ENCODE data around the gene CELA3B. TPM values are rescaled to one million over a fixed set of nuclear protein-coding genes. Genes with fewer than 3 reads are reported as not detected.
A peak's percentile ranks its signal among the peaks of the same experiment; 100 is the strongest.
"Not testable (repeated sequence)": the region's sequence is repeated elsewhere in the genome, so short reads cannot be mapped to it uniquely, and the experiment has no call there.

CELA3B gene
- total RNA-seq, 1 donor from 2014 or later, result 7.4 TPM

DNA sequence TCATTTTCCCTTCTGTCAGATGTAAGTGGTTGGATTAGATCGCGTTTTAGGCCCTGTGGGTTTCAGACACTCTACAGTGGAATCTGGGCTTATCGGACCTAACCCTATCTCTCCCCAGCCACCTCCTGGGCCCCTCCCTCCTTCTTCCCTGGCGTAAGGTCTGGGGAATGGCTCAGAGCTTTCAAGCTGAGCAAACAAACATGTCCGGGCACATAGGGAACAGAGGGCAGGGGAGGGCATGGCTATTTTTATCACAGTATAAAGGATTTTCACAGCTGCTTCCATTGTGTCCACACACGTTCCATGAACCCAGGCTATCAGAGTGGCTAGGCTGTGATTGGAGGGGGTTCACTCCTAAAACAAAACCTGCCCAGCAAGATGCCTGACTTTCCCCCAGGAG is 2.1 kb upstream of the CELA3B start:
- ATAC-seq, result peak; percentile 74
- not testable (repeated sequence) for DNase-seq (ENCODE audit: low spot score)

DNA sequence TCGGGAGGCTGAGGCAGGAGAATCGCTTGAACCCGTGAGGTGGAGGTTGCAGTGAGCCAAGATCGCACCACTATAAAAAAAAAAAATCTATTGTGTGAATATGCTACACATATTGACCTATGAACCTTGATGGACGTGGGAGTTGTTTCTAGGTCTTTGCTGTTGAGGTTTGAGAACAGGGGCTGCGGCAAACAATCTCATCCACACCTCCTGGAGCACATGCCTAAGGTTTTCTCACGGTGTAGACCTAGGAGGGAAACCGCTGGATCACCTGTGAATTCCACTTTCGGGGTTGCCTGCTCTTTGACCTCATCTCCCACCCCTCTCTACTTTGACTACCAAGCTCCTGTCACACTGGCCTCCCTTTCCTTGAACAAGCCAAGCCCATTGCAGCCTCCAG is 1.5 kb upstream of the CELA3B start:
- ATAC-seq; DNase-seq (ENCODE audit: low spot score): not testable (repeated sequence)

DNA sequence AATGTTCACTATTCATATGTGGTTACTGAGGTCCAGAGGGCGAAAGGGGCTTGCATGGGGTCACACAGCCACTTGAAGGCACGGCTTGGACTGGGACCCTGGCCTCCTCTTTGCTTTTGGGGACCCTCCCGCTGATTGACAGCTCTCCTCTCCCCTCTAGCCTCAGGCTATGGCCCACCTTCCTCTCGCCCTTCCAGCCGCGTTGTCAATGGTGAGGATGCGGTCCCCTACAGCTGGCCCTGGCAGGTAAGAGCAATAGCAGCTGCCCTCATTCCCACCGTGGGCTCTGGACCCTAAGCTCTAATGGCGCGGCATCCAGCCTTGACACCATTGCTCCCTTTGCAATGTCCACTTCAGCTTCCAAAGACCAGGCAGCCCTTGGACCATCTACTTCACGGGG is 1.4 kb downstream of the CELA3B start:
- DNase-seq (ENCODE audit: low spot score); ATAC-seq: not testable (repeated sequence)

DNA sequence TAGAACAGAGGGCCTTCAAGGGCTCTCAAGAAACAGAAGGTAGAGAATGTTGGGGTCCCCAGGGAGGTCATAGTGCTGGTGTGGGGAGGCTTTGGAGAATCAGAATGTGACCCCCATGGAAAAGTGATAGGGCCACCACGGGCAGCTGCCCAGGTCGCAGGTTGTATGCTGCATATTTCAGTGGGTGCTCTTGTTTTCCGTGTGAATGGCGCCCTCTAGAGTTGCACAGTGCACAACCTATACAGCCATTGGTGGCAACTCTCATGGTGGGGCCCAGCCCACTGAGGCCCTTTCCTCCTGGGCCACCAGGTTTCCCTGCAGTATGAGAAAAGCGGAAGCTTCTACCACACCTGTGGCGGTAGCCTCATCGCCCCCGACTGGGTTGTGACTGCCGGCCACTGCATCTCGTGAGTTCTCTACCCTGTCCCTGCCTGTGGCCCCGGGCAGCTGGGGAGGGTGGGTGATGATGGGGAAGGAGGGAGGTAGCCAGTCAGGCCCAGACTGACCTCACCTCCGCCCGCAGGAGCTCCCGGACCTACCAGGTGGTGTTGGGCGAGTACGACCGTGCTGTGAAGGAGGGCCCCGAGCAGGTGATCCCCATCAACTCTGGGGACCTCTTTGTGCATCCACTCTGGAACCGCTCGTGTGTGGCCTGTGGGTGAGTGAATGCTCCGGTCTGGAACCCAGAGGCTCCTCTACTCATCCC is 3.8 kb downstream of the CELA3B start:
- peak; percentile 69 for ATAC-seq

DNA sequence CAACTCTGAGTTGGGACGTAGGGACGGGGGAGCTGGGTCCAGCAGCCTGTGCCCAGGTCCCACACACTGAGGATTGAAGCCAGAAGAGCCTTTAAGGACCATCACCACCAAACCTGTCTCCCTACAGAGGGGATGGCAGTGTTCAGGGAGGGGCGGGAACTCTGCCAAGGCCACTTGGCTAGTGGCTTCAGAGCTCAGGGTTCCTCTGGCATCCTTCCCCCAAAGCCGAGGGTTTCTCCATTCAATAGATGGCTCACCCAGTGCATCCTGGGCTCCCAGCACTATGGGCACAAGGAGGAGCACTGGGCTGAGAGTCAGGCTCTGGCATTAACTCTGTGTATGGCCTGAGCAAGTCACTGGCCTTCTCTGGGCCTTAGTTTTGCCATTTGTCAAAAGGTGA is 4.4 kb downstream of the CELA3B start:
- ATAC-seq, result peak; percentile 65
- not testable (repeated sequence) for DNase-seq (ENCODE audit: low spot score)

More for the DNA sequence above, 3.8 kb downstream of the CELA3B start:
- DNase-seq (ENCODE audit: low spot score), result not testable (repeated sequence)

DNA sequence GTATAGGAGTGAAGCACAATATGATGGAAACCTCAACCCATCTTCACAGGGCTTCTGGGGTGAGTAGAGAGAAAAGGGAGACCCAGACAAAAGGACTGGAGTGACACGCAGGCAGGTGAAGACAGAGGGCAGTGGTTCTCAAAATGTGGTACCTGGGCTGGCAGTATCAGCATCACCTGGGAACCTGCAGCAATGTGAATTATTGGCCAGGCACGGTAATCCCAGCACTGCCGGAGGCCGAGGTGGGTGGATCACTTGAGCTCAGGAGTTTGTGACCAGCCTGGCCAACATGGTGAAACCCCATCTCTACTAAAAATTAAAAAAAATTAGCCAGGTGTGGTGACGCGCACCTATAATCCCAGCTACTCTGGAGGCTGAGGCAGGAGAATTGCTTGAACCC is 5.3 kb downstream of the CELA3B start:
- ATAC-seq; DNase-seq (ENCODE audit: low spot score): not testable (repeated sequence)

DNA sequence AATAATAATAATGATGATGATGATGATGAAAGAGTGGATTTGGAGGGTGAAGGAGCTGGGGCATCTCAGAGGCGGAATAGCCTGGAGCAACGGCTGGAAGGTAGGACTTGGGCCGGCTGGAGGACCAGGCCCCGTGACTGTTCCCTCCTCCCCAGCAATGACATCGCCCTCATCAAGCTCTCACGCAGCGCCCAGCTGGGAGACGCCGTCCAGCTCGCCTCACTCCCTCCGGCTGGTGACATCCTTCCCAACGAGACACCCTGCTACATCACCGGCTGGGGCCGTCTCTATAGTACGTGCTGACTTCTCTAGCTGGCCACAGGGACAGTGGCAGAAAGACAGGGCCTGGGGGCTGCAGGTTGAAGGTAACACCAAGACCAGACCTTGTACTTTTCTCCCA is 6.7 kb downstream of the CELA3B start:
- not testable (repeated sequence) for DNase-seq (ENCODE audit: low spot score); ATAC-seq

DNA sequence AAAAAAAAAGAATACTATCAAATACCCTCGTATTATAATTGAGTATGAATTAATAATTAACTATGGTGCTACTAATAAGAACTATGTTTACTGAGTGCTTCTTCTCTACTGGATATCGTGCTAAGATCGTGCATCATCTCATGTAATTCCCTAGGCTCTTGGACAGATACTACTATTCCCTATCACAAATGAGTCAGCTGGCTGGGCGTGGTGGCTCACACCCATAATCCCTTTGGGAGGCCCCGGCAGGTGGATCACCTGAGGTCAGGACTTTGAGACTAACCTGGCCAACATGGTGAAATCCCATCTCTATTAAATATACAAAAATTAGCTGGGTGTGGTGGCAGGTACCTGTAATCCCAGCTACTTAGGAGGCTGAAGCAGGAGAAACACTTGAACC is 9.1 kb downstream of the CELA3B start:
- not testable (repeated sequence) for DNase-seq (ENCODE audit: low spot score); ATAC-seq

DNA sequence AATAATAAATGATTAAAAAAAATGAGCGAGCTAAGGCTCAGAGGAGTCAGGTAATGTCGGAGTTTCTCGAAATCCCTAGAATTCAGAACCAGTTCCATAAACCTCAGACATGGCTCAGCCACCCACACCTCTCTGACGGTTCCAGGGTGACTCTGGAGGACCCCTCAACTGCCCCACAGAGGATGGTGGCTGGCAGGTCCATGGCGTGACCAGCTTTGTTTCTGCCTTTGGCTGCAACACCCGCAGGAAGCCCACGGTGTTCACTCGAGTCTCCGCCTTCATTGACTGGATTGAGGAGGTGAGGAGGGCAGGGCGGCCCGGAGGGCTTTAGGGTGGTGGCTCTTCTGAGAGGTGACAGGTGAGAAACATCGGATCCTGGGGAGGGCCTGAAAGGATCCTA is 9.6 kb downstream of the CELA3B start:
- ATAC-seq; DNase-seq (ENCODE audit: low spot score): not testable (repeated sequence)

DNA sequence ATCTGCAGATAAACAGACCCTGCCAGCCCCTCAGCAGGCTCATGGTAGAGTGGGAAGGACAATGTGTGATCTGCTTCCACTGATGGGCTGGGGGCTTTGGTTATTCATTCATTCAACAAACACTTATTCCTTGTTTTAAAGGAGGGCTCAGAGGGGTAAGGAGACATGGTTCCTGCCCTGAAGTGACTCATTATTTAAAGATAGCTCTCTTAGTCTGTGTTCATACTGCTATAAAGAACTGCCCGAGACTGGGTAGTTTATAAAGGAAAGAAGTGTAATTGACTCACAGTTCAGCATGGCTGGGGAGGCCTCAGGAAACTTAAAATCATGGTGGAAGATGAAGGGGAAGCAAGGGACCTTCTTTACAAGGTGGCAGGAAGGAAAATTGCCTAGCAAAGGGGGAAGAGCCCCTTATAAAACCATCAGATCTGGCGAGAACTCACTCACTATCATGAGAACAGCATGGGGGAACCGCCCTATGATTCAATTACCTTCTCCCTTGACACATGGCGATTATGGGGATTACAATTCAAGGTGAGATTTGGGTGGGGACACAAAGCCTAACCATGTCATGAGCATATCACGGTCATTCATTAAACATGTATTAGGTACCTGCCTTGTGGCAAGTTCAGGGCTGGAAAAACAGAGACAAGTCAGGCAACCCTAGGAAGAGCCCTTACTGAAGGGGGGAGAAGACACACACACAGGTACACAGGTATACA is 13.0 kb downstream of the CELA3B start:
- ATAC-seq; DNase-seq (ENCODE audit: low spot score): not testable (repeated sequence)

DNA sequence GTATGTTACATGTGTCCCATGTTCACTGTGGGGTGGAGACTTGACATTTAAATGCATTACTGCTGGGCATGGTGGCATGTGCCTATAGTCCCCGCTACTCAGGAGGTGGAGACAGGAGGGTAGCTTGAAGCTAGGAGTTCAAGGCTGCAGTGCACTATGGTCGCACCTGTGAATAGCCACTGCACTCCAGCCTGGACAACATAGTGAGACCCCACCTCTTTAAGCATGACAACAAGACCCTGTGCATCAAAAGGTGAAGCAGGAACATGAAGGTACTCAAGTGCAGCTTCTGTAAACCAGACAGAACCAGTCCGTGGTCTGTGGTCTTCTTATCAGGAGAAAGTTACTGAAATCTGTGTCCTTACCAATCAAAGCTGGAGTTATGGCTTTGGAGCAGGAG is 15.4 kb downstream of the CELA3B start:
- DNase-seq (ENCODE audit: low spot score), result not testable (repeated sequence)

DNA sequence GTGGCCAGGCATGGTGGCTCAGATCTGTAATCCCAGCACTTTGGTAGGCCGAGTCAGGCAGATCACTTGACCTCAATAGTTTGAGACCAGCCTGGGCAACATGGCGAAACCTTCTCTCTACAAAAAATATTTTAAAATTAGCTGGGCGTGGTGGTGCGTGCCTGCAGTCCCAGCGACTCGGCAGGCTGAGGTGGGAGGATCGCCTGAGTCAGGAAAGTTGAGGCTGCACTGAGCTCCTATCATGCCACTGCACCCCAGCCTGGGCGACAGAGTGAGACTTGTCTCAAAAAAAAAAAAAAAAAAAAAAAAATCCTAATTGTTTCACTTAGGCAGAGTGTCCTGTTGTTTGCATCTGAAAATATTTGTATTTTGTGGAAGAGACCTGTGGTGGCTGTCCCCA is 17.9 kb downstream of the CELA3B start:
- ATAC-seq; DNase-seq (ENCODE audit: low spot score): not testable (repeated sequence)

More for the DNA sequence above, 15.4 kb downstream of the CELA3B start:
- not testable (repeated sequence) for ATAC-seq

DNA sequence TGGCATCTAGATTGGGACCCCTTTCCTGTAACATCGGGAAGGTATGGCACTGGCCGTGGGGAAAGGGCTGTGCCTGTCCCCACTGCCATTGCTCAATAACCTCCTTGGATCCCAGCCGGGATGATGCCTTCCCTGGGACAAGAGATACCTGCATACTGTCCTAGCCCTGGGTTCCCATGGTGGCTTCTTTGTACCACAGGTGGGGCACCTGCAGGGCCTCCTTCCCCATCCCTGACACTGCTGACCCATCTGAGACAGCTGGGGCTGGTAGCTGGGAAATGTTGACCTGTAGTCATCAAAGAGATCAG is 19.8 kb downstream of the CELA3B start:
- ATAC-seq, result peak; percentile 48
- DNase-seq (ENCODE audit: low spot score), result not testable (repeated sequence)

DNA sequence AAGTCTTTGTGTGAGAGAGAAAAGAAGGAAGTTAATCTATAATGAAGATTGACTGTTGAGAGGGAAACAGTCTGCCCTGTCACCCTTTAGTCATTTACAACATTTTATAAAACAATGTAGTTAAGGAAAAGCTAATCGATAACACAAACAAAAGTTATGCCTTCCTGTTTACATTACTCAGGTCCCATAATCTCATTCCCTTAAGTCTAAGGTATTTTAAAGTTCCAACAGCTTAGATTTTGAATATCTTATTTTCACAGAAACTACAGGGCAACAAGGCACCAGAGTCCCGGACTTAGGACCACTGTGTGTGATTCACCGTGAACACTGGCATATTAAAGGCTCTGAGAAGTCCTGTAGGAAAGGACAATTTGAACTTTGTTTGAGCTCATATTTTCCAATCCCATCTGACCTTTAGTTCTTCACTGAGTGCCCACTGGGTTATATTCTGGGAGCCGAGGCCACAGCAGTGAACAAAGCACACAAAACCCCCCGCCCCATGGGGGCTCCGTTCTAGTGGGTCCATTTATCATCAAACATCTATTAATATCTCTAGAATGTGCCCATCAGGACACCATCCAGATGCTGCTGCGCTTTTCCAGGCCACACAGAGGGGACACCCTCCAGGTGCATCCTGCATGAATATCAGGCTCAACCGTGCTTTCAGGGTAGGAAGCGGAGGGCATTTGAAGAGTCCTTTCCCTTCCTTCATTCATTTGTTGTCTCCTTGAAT is 21.2 kb downstream of the CELA3B start:
- ATAC-seq, result peak; percentile 45
- DNase-seq (ENCODE audit: low spot score), result not testable (repeated sequence)

DNA sequence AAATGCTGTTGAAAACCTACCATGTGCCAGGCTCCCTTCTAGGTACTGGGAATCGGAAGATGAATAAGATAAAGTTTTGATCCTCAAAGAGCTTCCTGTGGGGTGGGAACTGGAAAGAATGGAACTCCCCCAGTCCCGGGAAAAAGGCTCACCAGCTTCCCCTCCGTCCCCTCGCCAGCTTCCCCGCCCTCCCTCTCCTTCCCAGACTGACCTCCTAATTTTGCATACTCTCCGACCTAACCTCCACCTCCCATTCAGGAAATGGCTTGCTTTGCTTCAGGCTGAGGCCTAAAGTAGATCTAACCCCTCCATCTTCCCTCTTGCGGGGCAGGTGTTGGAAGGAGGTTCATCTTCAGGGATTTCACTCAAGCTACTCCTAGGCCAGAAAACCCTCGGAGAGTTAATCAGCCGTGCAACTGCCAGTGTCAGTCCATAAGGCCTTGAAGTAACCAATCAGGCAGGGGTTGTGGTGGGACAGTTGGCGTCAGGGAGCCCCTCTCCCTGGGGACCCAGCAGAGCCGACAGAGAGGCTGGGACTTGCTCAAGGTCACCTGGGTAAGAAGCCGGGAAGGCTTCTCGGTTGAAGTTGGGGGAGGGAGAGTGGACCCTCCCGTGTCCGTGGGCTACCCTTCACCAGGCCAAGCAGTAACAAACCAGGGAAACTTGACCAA is 21.9 kb downstream of the CELA3B start:
- DNase-seq (ENCODE audit: low spot score), result not testable (repeated sequence)

DNA sequence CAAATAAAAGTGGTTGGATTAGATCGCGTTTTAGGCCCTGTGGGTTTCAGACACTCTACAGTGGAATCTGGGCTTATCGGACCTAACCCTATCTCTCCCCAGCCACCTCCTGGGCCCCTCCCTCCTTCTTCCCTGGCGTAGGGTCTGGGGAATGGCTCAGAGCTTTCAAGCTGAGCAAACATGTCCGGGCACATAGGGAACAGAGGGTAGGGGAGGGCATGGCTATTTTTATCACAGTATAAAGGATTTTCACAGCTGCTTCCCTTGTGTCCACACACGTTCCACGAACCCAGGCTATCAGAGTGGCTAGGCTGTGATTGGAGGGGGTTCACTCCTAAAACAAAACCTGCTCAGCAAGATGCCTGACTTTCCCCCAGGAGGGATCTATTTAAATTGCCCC is 22.8 kb downstream of the CELA3B start:
- DNase-seq (ENCODE audit: low spot score); ATAC-seq: not testable (repeated sequence)

More for the DNA sequence above, 21.9 kb downstream of the CELA3B start:
- not testable (repeated sequence) for ATAC-seq

DNA sequence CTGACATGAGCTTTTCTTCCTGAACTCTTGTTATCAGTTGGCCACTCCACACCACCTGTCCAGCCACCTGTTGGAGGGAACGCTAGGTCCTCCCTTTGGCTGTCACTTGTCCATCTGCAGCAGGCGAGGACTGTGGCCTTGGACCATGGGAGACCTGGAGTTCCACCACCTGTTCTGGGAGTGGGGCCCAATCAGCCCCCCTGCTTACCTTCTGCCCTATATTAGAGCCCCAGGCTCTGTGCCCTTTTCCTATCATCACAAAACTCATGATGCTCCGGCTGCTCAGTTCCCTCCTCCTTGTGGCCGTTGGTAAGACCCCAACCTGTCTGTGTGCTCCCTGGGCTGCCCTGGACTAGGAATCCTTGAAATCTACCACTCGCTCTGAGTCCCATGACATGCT is 24.6 kb downstream of the CELA3B start, which contains the start of gene CELA3A:
TSS of gene CELA3A (plus strand) at position 249 of the 400 bp plus-strand sequence. CDS start at position 267, 18 bp downstream.
- no peak for DNase-seq (ENCODE audit: low spot score)

DNA sequence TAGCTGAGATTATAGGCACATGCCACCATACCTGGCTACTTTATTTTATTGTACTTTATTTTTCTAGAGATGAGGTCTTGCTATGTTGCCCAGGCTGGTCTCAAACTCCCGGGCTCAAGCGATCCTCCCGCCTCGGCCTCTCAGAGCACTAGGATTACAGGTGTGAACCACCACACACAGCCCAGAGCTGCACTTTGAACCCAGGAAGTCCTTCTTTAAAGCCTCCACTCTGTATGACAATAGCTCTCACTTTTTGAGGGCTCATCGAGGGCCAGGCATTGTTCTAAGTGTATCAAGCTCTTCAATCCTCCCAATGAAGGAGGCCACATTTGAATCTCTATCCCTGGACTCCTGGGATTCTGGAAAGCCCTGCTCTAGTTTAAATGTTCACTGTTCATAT is 25.6 kb downstream of the CELA3B start:
- DNase-seq (ENCODE audit: low spot score); ATAC-seq: not testable (repeated sequence)

More for the DNA sequence above, 24.6 kb downstream of the CELA3B start, which contains the start of gene CELA3A:
- no peak for ATAC-seq

DNA sequence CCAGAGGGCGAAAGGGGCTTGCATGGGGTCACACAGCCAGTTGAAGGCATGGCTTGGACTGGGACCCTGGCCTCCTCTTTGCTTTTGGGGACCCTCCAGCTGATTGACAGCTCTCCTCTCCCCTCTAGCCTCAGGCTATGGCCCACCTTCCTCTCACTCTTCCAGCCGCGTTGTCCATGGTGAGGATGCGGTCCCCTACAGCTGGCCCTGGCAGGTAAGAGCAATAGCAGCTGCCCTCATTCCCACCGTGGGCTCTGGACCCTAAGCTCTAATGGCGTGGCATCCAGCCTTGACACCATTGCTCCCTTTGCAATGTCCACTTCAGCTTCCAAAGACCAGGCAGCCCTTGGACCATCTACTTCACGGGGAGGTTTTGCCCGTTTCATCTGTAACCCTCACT is 26.1 kb downstream of the CELA3B start:
- not testable (repeated sequence) for ATAC-seq; DNase-seq (ENCODE audit: low spot score)

DNA sequence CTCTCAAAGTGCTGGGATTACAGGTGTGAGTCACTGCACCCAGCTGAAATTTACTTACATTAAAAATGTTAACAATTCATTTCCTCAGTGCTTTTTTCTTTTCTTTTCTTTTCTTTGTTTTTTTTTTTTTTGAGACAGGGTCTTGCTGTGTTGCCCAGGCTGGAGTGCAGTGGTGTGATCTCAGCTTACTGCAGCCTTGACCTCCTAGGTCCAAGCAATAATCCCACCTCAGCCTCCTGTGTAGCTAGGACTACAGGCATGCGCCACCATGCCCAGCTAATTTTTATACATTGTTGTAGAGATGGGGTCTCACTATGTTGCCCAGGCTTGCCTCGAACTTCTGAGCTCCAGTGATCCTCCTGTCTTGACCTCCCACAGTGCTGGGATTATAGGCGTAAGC is 27.1 kb downstream of the CELA3B start:
- not testable (repeated sequence) for ATAC-seq; DNase-seq (ENCODE audit: low spot score)

Measured in left lobe of liver (tissue), 2 donors.